Measurements from ENCODE around the gene POFUT2.

Gene POFUT2

DNA sequence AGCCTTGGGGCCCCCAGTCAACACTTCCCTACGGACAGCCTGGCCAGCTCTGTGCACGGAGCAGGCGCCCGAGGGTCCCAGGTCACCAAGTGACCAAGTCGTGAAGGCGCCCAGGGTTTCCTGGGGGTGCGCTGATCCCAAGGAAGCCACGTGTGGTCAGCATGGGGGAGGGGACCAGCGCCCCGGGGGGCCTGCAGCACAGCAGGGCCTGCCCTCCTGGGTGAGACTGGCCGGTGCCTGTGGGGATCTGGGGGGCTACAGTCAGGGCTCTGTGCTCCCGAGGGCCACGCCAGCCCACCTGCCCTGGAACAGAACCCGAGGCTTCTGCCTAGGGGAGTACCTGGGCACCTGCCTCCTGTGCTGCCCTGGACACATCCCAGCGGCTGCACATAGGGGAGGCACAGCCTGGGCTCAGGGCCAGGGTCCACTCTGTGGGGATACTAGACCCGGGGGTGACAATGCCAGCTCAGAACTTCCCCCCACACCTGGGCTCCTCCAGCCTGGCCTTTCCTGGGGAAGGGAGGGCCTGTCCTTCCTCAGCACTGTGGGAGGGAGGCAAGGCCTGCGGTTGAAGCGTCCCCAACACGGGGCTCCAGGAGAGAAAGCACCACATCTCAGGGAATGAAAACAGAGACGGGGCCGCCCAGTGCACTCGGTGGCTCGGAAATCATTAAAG lies 6.2 kb upstream of the POFUT2 start:
- 0 out of 2 replicates have a peak, but pooled peaks have one; percentile 10 for TF ChIP-seq POLR2A (IDR thresholded peaks at IDR 0.05; ENCODE audit: low read depth, low read length)
- FAIRE-seq (no peak), DNase-seq (ENCODE audit: insufficient read length, low spot score) (no peak)

GRCh38 chr21:45293220-45293725 lies 5.6 kb upstream of the POFUT2 start:
- TF ChIP-seq POLR2A (IDR thresholded peaks at IDR 0.05; ENCODE audit: low read depth, low read length): no peak; the same call in none of the 2 replicates
- no peak for DNase-seq (ENCODE audit: insufficient read length, low spot score)
- FAIRE-seq: no peak

- TF ChIP-seq POLR2A (IDR thresholded peaks at IDR 0.05; ENCODE audit: low read depth, low read length): 0 out of 2 replicates have a peak, but pooled peaks have one; percentile 40
- FAIRE-seq (no peak), DNase-seq (ENCODE audit: insufficient read length, low spot score) (peak; percentile 94)
These were observed 4.9 kb upstream of the POFUT2 start for GRCh38 chr21:45292399-45293219.

DNA sequence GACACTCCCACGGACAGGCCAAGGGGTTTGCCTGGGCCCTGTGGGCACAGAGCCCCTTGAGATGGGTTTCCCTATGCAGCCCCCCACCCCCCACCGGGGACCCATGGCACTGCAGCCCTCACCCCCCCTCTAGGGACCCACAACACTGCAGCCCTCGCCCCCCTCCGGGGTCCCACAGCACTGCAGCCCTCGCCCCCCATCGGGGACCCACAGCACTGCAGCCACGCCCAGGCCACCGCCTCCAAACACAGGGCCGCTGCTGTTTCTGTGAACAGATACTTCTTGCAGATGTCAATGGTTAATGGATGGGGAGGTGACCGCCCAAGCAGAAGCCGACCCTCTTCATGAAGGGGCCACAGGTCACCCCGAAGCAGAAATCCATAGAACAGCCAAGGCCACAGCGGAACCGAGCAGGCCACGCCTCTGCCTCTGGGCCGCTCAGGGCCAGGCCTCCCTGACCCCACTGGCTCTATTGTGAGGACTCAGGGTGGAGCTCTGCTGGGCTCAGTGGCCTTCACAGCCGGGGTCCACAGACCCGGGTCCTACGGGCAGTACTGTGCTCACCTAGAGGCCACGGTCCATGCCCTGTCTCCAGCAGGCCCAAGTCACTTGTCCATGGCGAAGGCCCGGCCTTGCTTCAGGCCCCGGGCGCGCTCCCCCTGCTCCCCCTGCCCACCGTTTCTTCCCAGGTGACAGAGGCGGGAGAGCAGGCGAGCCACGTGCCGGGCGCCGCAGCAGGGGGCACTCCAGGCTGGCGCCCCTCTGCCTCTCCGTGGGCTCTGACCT lies 4.1 kb upstream of the POFUT2 start:
- peak; percentile 11; the same call in 1 of the 2 replicates for TF ChIP-seq POLR2A (IDR thresholded peaks at IDR 0.05; ENCODE audit: low read depth, low read length)
- FAIRE-seq (no peak), DNase-seq (ENCODE audit: insufficient read length, low spot score) (no peak)

GRCh38 chr21:45290948-45291612 lies 3.4 kb upstream of the POFUT2 start:
- peak; percentile 20; the same call in 1 of the 2 replicates for TF ChIP-seq POLR2A (IDR thresholded peaks at IDR 0.05; ENCODE audit: low read depth, low read length)
- FAIRE-seq (no peak), DNase-seq (ENCODE audit: insufficient read length, low spot score) (no peak)

GRCh38 chr21:45289655-45290515 lies 2.2 kb upstream of the POFUT2 start:
- TF ChIP-seq POLR2A (IDR thresholded peaks at IDR 0.05; ENCODE audit: low read depth, low read length): no peak
- DNase-seq (ENCODE audit: insufficient read length, low spot score) (no peak), FAIRE-seq (no peak)

DNA sequence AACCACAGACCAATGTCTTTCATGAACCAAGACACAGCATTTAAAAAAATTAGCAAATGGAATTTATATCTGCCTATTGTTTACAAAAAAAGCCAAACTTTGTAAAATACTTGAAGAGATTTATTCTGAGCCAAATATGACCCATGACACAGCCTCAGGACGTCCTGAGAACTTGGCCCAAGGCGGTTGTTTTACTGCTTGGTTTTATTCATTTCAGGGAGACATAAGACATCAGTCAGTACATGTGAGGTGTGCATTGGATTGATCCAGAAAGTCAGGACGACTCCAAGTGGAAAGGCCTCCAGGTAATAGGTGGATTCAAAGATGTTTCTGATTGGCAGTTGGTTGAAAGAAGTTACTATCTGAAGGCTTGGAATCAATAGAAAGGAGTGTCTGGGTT lies 1.4 kb upstream of the POFUT2 start:
- FAIRE-seq (no peak), DNase-seq (ENCODE audit: insufficient read length, low spot score) (no peak)
- TF ChIP-seq POLR2A (IDR thresholded peaks at IDR 0.05; ENCODE audit: low read depth, low read length): no peak

DNA sequence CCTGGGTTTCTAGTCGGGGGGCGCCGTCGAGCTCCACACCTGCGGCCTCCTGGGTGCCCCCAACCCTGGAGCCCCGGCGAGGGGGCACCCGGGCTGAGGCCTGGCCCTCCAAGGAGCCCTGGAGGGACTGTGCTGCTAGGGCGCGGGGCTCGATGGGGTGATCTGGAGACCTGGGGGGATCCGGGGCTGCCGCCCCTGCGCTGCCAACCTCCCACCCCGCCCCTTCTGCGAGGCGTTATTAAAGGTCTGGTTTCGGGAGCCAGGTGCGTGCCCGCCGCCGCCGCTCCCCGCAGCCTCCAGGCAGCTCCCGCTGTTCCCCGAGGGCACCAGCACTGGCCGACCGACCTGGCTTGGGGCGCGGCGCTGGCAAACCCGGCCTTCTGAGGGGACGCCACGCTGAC lies 746 bp upstream of the POFUT2 start:
- FAIRE-seq: no peak
- TF ChIP-seq POLR2A (IDR thresholded peaks at IDR 0.05; ENCODE audit: low read depth, low read length): 0 out of 2 replicates have a peak, but pooled peaks have one; percentile 14
- DNase-seq (ENCODE audit: insufficient read length, low spot score): no peak

GRCh38 chr21:45286671-45287437 lies 841 bp downstream of the POFUT2 start:
- FAIRE-seq (no peak), DNase-seq (ENCODE audit: insufficient read length, low spot score) (no peak)
- no peak for TF ChIP-seq POLR2A (IDR thresholded peaks at IDR 0.05; ENCODE audit: low read depth, low read length)

DNA sequence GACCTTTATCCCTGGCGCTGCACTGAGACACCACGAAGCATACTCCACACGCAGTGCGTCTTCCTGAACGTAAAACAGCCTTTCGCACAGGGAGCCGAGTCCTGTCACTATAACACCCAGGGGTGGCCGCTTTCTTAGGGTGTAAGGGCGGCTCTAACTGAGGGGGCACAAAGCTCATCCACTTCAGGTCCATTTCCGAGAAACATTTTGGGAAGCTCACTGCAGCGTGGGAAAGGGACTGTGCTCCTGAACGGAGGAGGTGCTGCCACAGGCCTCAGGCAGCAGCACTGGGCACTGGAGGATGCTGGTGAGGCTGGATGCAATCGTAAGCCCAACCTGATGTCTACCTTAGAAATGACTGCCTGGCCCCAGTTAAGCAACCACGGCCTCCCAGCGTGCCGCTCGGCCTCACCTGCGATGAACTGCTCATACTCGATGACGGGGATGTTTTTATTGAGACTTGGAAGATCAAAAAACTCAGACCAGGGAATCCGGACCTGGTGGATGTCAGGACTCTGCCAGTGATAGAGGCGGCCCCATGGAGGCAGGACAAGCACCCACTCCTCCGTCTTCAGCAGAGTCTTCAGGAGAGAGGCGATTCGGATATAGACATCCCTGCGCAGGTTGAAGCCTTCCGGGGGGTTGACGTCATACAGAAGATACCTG lies 2.3 kb downstream of the POFUT2 start:
- FAIRE-seq: no peak
- DNase-seq (ENCODE audit: insufficient read length, low spot score): no peak
- TF ChIP-seq POLR2A (IDR thresholded peaks at IDR 0.05; ENCODE audit: low read depth, low read length): no peak

DNA sequence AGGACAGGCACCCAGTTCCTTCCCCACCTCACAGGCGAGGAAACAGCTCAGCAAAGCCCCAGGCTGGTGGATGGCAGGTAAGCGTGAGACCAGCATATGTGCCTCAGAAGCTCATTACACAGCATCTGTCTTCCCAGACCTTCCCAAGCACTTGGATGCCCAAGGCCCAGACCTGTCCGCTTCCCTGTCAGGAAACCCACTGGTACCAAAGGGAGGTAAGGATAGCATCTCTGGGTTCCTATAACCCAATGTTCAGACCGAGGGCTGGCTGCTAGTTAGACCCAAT lies 3.3 kb downstream of the POFUT2 start:
- TF ChIP-seq POLR2A (IDR thresholded peaks at IDR 0.05; ENCODE audit: low read depth, low read length): no peak
- FAIRE-seq: no peak
- DNase-seq (ENCODE audit: insufficient read length, low spot score): no peak
